ENCODE results near the gene EIF6. TPM values are rescaled to one million over a fixed set of nuclear protein-coding genes. Genes with fewer than 3 reads are reported as not detected.

EIF6 gene
- total and polyA plus RNA-seq, 9 of the 15 experiments (the other 6 are each of a cell fraction or from before 2014, with no cell fraction given) = 165 to 832 (median 229) TPM

GRCh38 chr20:35285806-35286076 lies 1.2 kb upstream of the EIF6 start (continued):
- TF ChIP-seq CBFA2T3 (IDR thresholded peaks at IDR 0.05) (peak; percentile 46), TRIM24 (IDR thresholded peaks at IDR 0.05) (peak in 1 of 2 experiments; percentile 42; a peak in 1 of 4 replicates), CLOCK (CRISPR knock-in tag; IDR thresholded peaks at IDR 0.05; ENCODE audit: borderline replicate concordance) (no peak), NBN (IDR thresholded peaks at IDR 0.05; ENCODE audit: low read depth) (peak; percentile 91), ARID3A (IDR thresholded peaks at IDR 0.05; ENCODE audit: borderline replicate concordance, low read depth, low read length) (0 out of 2 replicates have a peak, but pooled peaks have one; percentile 21), NFE2L1 (tag; IDR thresholded peaks at IDR 0.05; ENCODE audit: borderline replicate concordance, low read depth) (peak; percentile 93), BCLAF1 (IDR thresholded peaks at IDR 0.05; ENCODE audit: borderline replicate concordance in 1 of 2, control insufficient read depth in 1 of 2, low read depth in 2 of 2, low read length in 1 of 2) (no peak), NUFIP1 (IDR thresholded peaks at IDR 0.05; ENCODE audit: partially characterized antibody) (peak; percentile 83), ZNF274 (IDR thresholded peaks at IDR 0.05; ENCODE audit: borderline replicate concordance, low read depth, low read length) (no peak), ZKSCAN8 (CRISPR knock-in tag; IDR thresholded peaks at IDR 0.05) (no peak), STAT5B (CRISPR knock-in tag; IDR thresholded peaks at IDR 0.05) (no peak), POLR2AphosphoS5 (IDR thresholded peaks at IDR 0.05; ENCODE audit: control insufficient read depth, insufficient read depth, low read depth, low read length) (no peak), KLF13 (tag; IDR thresholded peaks at IDR 0.05; ENCODE audit: borderline replicate concordance, low read depth) (no peak), HIVEP1 (CRISPR knock-in tag; IDR thresholded peaks at IDR 0.05) (no peak), ZFP36 (IDR thresholded peaks at IDR 0.05; ENCODE audit: low read depth, low read length, partially characterized antibody) (no peak), ZNF778 (CRISPR knock-in tag; IDR thresholded peaks at IDR 0.05) (no peak), ZNF134 (CRISPR knock-in tag; conservative IDR thresholded peaks at IDR 0.05) (no peak), GABPB1 (CRISPR knock-in tag; IDR thresholded peaks at IDR 0.05) (peak; percentile 45; the same call in 1 of the 2 replicates)
- TF ChIP-seq, protein P1, sequence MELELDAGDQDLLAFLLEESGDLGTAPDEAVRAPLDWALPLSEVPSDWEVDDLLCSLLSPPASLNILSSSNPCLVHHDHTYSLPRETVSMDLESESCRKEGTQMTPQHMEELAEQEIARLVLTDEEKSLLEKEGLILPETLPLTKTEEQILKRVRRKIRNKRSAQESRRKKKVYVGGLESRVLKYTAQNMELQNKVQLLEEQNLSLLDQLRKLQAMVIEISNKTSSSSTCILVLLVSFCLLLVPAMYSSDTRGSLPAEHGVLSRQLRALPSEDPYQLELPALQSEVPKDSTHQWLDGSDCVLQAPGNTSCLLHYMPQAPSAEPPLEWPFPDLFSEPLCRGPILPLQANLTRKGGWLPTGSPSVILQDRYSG (tag; conservative IDR thresholded peaks at IDR 0.05; ENCODE audit: low read depth) = no peak

All from K562 (cell line).